WTC11 (cell line): ENCODE measurements around the gene PAIP2. TPM values are rescaled to one million over a fixed set of nuclear protein-coding genes. Genes with fewer than 3 reads are reported as not detected.

Experiments used
- ATAC-seq: fragments of 200-7000 bp; cut with Tn5 transposase; 2 replicates; pipeline ENCODE4 v1.10.0; 2021; ENCODE audit warnings: mild to moderate bottlenecking, moderate library complexity
- CTCF ChIA-PET: fragments of 300-600 bp; sonication (Branson Sonifier 250); formaldehyde crosslinking; loops from one replicate; lab custom pipeline; 2021; ENCODE audit warnings: antibody characterized with exemption; lab: Charles Lee
- POLR2A ChIA-PET: fragments of 350-600 bp; sonication (Branson Sonifier 250); formaldehyde crosslinking; loops from one replicate; lab custom pipeline; 2021; ENCODE audit warnings: antibody characterized with exemption; lab: Charles Lee
- DNase-seq: peaks from one replicate; pipeline ENCODE4 v3.0.0; 2021; ENCODE audit warnings: low spot score
- H3K27ac Mint-ChIP-seq: 2 replicates; pipeline ENCODE4 v1.8.0; 2021; ENCODE audit warnings: mixed read lengths
- H3K27me3 Mint-ChIP-seq: 2 replicates; pipeline ENCODE4 v1.8.0; 2021; ENCODE audit warnings: low read depth, mild to moderate bottlenecking, moderate library complexity, mixed read lengths
- H3K36me3 Mint-ChIP-seq: 2 replicates; pipeline ENCODE4 v1.8.0; 2021; ENCODE audit warnings: mixed read lengths
- H3K4me1 Mint-ChIP-seq: 2 replicates; pipeline ENCODE4 v1.8.0; 2022; ENCODE audit warnings: mixed read lengths
- H3K4me3 Mint-ChIP-seq: 2 replicates; pipeline ENCODE4 v1.8.0; 2021; ENCODE audit warnings: mild to moderate bottlenecking, moderate library complexity, mixed read lengths
- H3K9me3 Mint-ChIP-seq: 2 replicates; pipeline ENCODE4 v1.8.0; 2021; ENCODE audit warnings: mixed read lengths
- FOXP4 ChIP-seq: sonication (generic); formaldehyde crosslinking; IDR thresholded peaks from 2 replicates; pipeline ENCODE4 v1.8.0; 2022; ENCODE audit warnings: mild to moderate bottlenecking, missing genetic modification reagents
- GTF2I ChIP-seq: fragments of 250-450 bp; sonication (Bioruptor Pico); conservative IDR thresholded peaks from 2 replicates; pipeline ENCODE4 v1.4.0; 2021; ENCODE audit warnings: mild to moderate bottlenecking
- JUN ChIP-seq: sonication (generic); formaldehyde crosslinking; IDR thresholded peaks from 2 replicates; pipeline ENCODE4 v1.8.0; 2023; ENCODE audit warnings: mild to moderate bottlenecking, missing genetic modification reagents
- KAT7 ChIP-seq: sonication (generic); formaldehyde crosslinking; IDR thresholded peaks from 2 replicates; pipeline ENCODE4 v1.8.1; 2023; ENCODE audit warnings: missing genetic modification reagents, mild to moderate bottlenecking, borderline replicate concordance
- MAX ChIP-seq: sonication (generic); formaldehyde crosslinking; IDR thresholded peaks from 2 replicates; pipeline ENCODE4 v1.8.0; 2022; ENCODE audit warnings: mild to moderate bottlenecking, missing genetic modification reagents
- MLX ChIP-seq: sonication (generic); formaldehyde crosslinking; IDR thresholded peaks from 2 replicates; pipeline ENCODE4 v1.8.1; 2023; ENCODE audit warnings: mild to moderate bottlenecking, missing genetic modification reagents, moderate library complexity
- MYBL2 ChIP-seq: sonication (generic); formaldehyde crosslinking; IDR thresholded peaks from 2 replicates; pipeline ENCODE4 v1.8.1; 2023; ENCODE audit warnings: mild to moderate bottlenecking, moderate library complexity, missing genetic modification reagents
- NR1H2 ChIP-seq: sonication (generic); formaldehyde crosslinking; IDR thresholded peaks from 2 replicates; pipeline ENCODE4 v1.9.0; 2021; ENCODE audit warnings: mild to moderate bottlenecking, moderate library complexity, missing genetic modification reagents
- SMAD3 ChIP-seq: sonication (generic); formaldehyde crosslinking; IDR thresholded peaks from 2 replicates; pipeline ENCODE4 v1.8.0; 2022; ENCODE audit warnings: missing genetic modification reagents, mild to moderate bottlenecking, borderline replicate concordance
- SMAD4 ChIP-seq: sonication (generic); formaldehyde crosslinking; IDR thresholded peaks from 2 replicates; pipeline ENCODE4 v1.8.0; 2022; ENCODE audit warnings: mild to moderate bottlenecking, missing genetic modification reagents
- STAT6 ChIP-seq: sonication (generic); formaldehyde crosslinking; conservative IDR thresholded peaks from 2 replicates; pipeline ENCODE4 v1.8.1; 2023; ENCODE audit warnings: mild to moderate bottlenecking, low read depth, missing genetic modification reagents, moderate library complexity
- ZBTB21 ChIP-seq: sonication (generic); formaldehyde crosslinking; IDR thresholded peaks from 2 replicates; pipeline ENCODE4 v1.8.1; 2023; ENCODE audit warnings: mild to moderate bottlenecking, missing genetic modification reagents, borderline replicate concordance
- ZBTB43 ChIP-seq: sonication (generic); formaldehyde crosslinking; IDR thresholded peaks from 2 replicates; pipeline ENCODE4 v1.8.1; 2023; ENCODE audit warnings: mild to moderate bottlenecking, missing genetic modification reagents
- ZNF281 ChIP-seq: sonication (generic); formaldehyde crosslinking; IDR thresholded peaks from 2 replicates; pipeline ENCODE4 v1.8.0; 2023; ENCODE audit warnings: mild to moderate bottlenecking, missing genetic modification reagents
- ZNF416 ChIP-seq: fragments of 250-450 bp; sonication (Bioruptor Pico); IDR thresholded peaks from 2 replicates; pipeline ENCODE4 v1.9.0; 2021; ENCODE audit warnings: mild to moderate bottlenecking, inconsistent platforms
- total RNA-seq: library from RNA; stranded (reverse); gene quantifications from 3 replicates; pipeline ENCODE4 v1.2.3, GENCODE V29; 2021

PAIP2 gene
- total RNA-seq, 1 experiment from 2014 or later: 126 TPM

- TF ChIP-seq NR1H2 (no peak), SMAD4 (no peak), GTF2I (CRISPR knock-in tag) (no peak), ZNF416 (no peak), MLX (CRISPR knock-in tag) (no peak), MAX (CRISPR knock-in tag) (no peak), SMAD3 (CRISPR knock-in tag) (no peak), JUN (CRISPR knock-in tag) (no peak), STAT6 (no peak)
Observed at GRCh38 chr5:139413963-139414362, 72.3 kb downstream of the PAIP2 start (continued).

GRCh38 chr5:139414581-139415130 is 73.0 kb downstream of the PAIP2 start:
- no peak for TF ChIP-seq ZBTB43
- no peak for TF ChIP-seq MYBL2 (CRISPR knock-in tag)
- TF ChIP-seq KAT7: no peak
- no peak for TF ChIP-seq ZNF281 (CRISPR knock-in tag)
- TF ChIP-seq FOXP4 (CRISPR knock-in tag): no peak
- TF ChIP-seq ZBTB21: no peak
- ATAC-seq (no peak), DNase-seq (no peak)
- H3K4me1 Mint-ChIP-seq: peaks cover 4% of the 10 kb centered on the region
- H3K4me3 Mint-ChIP-seq: no peak overlapping the region
- H3K27ac Mint-ChIP-seq: no peak overlapping the region
- POLR2A ChIA-PET: no interaction called here
- H3K36me3 Mint-ChIP-seq: peaks cover 13% of the 10 kb centered on the region
- H3K27me3 Mint-ChIP-seq: no peaks in the 10 kb centered on the region; the same call in 1 of the 2 replicates
- H3K9me3 Mint-ChIP-seq: no peaks in the 10 kb centered on the region
- CTCF ChIA-PET: interaction anchor here (0.9 kb wide), 1 partner anchor 11 kb away, joined by 3 read pairs; no protein-coding TSS in a partner anchor
